ENCODE data around the gene HAUS7. TPM values are rescaled to one million over a fixed set of nuclear protein-coding genes. Genes with fewer than 3 reads are reported as not detected.

The HAUS7 gene
- total RNA-seq, 2 donors from 2014 or later, result 18.1 to 35.7 TPM

- Histone ChIP-seq H3K36me3 (no peaks in the 10 kb centered on the region), H3K9me3 (no peaks in the 10 kb centered on the region), H3K4me3 (no peak overlapping the region), H3K27me3 (replicated peaks; ENCODE audit: insufficient read depth) (no peaks in the 10 kb centered on the region), H3K4me1 (replicated peaks) (no peaks in the 10 kb centered on the region), H3K27ac (no peak overlapping the region)
- DNase-seq (ENCODE audit: low spot score), result no peak
- TF ChIP-seq CTCF (IDR thresholded peaks at IDR 0.05), result no peak
- WGBS, result 91% methylated on average over 4 of the region's 4 CpGs
- intact Hi-C loops (cut with DNase I), result no loop called here
Observed at GRCh38 chrX:153459986-153460385, 10.4 kb downstream of the HAUS7 start.

- H3K27ac ChIP-seq, result no peak overlapping the region
- H3K4me1 ChIP-seq (replicated peaks), result no peaks in the 10 kb centered on the region
- H3K36me3 ChIP-seq, result no peaks in the 10 kb centered on the region
- no peak for DNase-seq (ENCODE audit: low spot score)
- no peak for TF ChIP-seq CTCF (IDR thresholded peaks at IDR 0.05)
- no peak for TF ChIP-seq POLR2AphosphoS5 (IDR thresholded peaks at IDR 0.05)
- no peak for TF ChIP-seq POLR2A (IDR thresholded peaks at IDR 0.05)
- intact Hi-C loops (cut with DNase I), result no loop called here
- no peaks in the 10 kb centered on the region for H3K9me3 ChIP-seq
- H3K4me3 ChIP-seq, result no peak overlapping the region
- no peaks in the 10 kb centered on the region for H3K27me3 ChIP-seq (replicated peaks; ENCODE audit: insufficient read depth)
- 90% methylated on average over 4 of the region's 4 CpGs for WGBS
Observed at GRCh38 chrX:153458476-153458875, 11.9 kb downstream of the HAUS7 start.

- Histone ChIP-seq H3K27ac (no peak overlapping the region), H3K4me3 (no peak overlapping the region), H3K9me3 (no peaks in the 10 kb centered on the region), H3K27me3 (replicated peaks; ENCODE audit: insufficient read depth) (no peaks in the 10 kb centered on the region), H3K36me3 (no peaks in the 10 kb centered on the region), H3K4me1 (replicated peaks) (no peaks in the 10 kb centered on the region)
- WGBS, result 75% methylated on average over 14 of the region's 17 CpGs
- TF ChIP-seq POLR2A (IDR thresholded peaks at IDR 0.05) (no peak), POLR2AphosphoS5 (IDR thresholded peaks at IDR 0.05) (no peak), CTCF (IDR thresholded peaks at IDR 0.05) (no peak)
- no peak for DNase-seq (ENCODE audit: low spot score)
- intact Hi-C loops (cut with DNase I), result no loop called here
Observed at GRCh38 chrX:153457827-153458466, 12.4 kb downstream of the HAUS7 start.

GRCh38 chrX:153457136-153457825, 13.1 kb downstream of the HAUS7 start:
- H3K4me1 ChIP-seq (replicated peaks), result no peaks in the 10 kb centered on the region
- H3K27me3 ChIP-seq (replicated peaks; ENCODE audit: insufficient read depth), result no peaks in the 10 kb centered on the region
- H3K36me3 ChIP-seq, result no peaks in the 10 kb centered on the region
- WGBS, result 92% methylated on average over 2 of the region's 18 CpGs
- no peak for DNase-seq (ENCODE audit: low spot score)
- TF ChIP-seq POLR2AphosphoS5 (IDR thresholded peaks at IDR 0.05) (no peak), CTCF (IDR thresholded peaks at IDR 0.05) (no peak), POLR2A (IDR thresholded peaks at IDR 0.05) (no peak)
- no peak overlapping the region for H3K4me3 ChIP-seq
- H3K27ac ChIP-seq, result no peak overlapping the region
- intact Hi-C loops (cut with DNase I), result no loop called here
- no peaks in the 10 kb centered on the region for H3K9me3 ChIP-seq

- intact Hi-C loops (cut with DNase I), result no loop called here
- H3K36me3 ChIP-seq, result no peaks in the 10 kb centered on the region
- H3K9me3 ChIP-seq, result no peaks in the 10 kb centered on the region
- TF ChIP-seq CTCF (IDR thresholded peaks at IDR 0.05) (no peak), POLR2AphosphoS5 (IDR thresholded peaks at IDR 0.05) (no peak), POLR2A (IDR thresholded peaks at IDR 0.05) (no peak)
- no peak overlapping the region for H3K27ac ChIP-seq
- WGBS, result 88% methylated on average over 4 of the region's 9 CpGs
- H3K27me3 ChIP-seq (replicated peaks; ENCODE audit: insufficient read depth), result no peaks in the 10 kb centered on the region
- DNase-seq (ENCODE audit: low spot score), result no peak
- H3K4me1 ChIP-seq (replicated peaks), result no peaks in the 10 kb centered on the region
- no peak overlapping the region for H3K4me3 ChIP-seq
Observed at GRCh38 chrX:153456704-153457103, 13.7 kb downstream of the HAUS7 start.
